Upper lobe of left lung (tissue), 4 donors: ENCODE results near the gene PPP3CA.

Source experiments
- POLR2A ChIP-seq, 4 donors: fragments of 450-650 bp; IDR thresholded peaks; one replicate each; pipeline ENCODE4 v1.5.1; 2016 to 2017; ENCODE audit warnings: antibody characterized with exemption in 4 of 4, mild to moderate bottlenecking in 2 of 4
- TF ChIP-seq, protein P1 (sequence below), 6 experiments: fragments of 450-650 bp in 4 of 6; fragments of 200-600 bp in 2 of 6; sonication (generic) in 2 of 6; IDR thresholded peaks; one replicate each; pipeline ENCODE4 v1.5.1; 2016 to 2019; ENCODE audit warnings: antibody characterized with exemption in 6 of 6

DNA sequence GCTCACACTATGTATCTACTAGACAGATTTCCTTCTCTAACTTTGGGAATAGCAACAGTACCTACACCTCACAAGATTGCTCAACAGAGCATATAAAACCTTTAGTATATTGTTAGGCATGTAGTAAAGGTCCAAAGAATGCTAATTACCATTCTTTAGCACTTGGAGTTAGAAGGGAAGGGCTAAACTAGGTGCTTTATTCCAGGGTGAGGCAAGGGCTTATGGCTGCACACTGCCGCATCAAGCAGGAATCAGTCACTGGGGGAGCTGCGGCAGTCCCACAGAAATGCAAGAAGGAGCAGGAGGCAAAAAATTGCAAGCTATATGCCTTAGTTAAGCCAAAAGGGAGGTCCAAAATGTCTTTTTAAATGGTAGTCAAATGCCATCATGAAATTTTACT, 162.7 kb downstream of the PPP3CA start:
- TF ChIP-seq, protein P1, sequence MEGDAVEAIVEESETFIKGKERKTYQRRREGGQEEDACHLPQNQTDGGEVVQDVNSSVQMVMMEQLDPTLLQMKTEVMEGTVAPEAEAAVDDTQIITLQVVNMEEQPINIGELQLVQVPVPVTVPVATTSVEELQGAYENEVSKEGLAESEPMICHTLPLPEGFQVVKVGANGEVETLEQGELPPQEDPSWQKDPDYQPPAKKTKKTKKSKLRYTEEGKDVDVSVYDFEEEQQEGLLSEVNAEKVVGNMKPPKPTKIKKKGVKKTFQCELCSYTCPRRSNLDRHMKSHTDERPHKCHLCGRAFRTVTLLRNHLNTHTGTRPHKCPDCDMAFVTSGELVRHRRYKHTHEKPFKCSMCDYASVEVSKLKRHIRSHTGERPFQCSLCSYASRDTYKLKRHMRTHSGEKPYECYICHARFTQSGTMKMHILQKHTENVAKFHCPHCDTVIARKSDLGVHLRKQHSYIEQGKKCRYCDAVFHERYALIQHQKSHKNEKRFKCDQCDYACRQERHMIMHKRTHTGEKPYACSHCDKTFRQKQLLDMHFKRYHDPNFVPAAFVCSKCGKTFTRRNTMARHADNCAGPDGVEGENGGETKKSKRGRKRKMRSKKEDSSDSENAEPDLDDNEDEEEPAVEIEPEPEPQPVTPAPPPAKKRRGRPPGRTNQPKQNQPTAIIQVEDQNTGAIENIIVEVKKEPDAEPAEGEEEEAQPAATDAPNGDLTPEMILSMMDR (IDR thresholded peaks at IDR 0.05): no peak
- no peak for TF ChIP-seq POLR2A (IDR thresholded peaks at IDR 0.05)
